UCSD-AML1 (cell line): ENCODE measurements around the gene PSMD4.
"Not testable (repeated sequence)": the region's sequence is repeated elsewhere in the genome, so short reads cannot be mapped to it uniquely, and the experiment has no call there.

Experiments used
- DNase-seq: peaks from one replicate; lab custom pipeline; 2025; ENCODE audit not compliant: unreplicated experiment; lab: John Stamatoyannopoulos, UW

The PSMD4 gene

DNA sequence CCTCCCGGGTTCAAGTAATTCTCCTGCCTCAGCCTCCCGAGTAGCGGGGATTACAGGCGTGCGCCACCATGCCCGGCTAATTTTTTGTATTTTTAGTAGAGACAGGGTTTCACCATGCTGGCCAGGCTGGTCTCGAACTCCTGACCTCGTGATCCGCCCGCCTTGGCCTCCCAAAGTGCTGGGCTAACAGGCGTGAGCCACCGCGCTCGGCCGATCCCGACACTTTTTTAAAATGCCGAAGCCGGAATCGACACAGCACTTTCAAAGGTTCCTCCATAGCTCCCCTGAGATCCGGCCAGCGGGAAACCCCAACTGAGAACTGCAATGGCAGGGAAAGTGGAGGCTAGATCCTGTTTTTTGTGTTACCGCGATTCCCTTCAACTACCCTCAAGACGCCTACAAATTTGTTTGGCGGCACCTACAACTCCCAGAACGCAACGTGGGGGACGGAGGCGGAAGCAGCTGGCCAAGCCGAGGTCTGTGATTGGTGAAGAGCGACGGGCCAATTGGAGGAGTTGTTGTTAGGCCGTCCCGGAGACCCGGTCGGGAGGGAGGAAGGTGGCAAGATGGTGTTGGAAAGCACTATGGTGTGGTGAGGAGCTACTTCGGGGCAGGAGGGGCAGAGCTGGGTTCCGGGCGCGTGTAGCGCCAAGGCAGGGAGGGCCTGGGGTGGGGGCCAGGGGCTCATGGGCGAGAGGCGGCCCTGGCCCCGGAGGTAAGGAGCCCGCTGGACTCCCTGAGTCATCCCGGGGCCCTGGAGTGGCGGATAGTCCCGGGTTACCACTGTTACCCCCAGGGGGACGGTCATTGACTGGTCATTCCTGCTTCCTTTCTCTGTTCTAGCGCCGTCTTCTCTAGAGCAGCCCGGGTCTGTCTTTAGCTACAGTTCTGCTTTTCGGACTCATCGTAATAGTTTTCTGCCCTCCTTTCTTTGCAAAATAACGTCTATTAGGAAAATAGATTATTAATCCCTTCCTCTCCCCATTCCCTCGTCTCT, at the start of gene PSMD4:
Gene PSMD4, plus strand, starts transcription at position 518 of the 997 bp plus-strand sequence. Its CDS starts 49 bp downstream, at position 567.
- peak; percentile 93 for DNase-seq

GRCh38 chr1:151205381-151205965, 49.1 kb upstream of the PSMD4 start:
- not testable (repeated sequence) for DNase-seq

DNA sequence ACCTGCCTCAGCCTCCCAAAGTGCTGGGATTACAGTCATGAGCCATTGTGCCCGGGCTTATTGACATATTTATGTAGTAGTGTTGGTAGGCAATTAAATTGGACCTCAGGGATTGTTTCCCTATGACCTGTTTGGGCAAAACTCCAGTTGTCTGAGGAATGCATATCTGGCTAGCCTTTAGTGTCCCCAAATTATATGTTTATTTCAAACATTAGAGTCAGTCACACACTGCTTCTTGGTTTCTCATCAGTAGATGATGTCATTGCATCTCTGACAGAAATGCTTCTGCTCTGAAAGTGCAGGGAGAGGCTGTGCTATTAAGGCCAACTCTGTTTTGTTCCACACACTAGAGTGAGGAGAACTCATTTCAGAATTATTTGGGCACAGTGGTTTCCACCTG, 43.7 kb upstream of the PSMD4 start:
- DNase-seq: no peak

DNA sequence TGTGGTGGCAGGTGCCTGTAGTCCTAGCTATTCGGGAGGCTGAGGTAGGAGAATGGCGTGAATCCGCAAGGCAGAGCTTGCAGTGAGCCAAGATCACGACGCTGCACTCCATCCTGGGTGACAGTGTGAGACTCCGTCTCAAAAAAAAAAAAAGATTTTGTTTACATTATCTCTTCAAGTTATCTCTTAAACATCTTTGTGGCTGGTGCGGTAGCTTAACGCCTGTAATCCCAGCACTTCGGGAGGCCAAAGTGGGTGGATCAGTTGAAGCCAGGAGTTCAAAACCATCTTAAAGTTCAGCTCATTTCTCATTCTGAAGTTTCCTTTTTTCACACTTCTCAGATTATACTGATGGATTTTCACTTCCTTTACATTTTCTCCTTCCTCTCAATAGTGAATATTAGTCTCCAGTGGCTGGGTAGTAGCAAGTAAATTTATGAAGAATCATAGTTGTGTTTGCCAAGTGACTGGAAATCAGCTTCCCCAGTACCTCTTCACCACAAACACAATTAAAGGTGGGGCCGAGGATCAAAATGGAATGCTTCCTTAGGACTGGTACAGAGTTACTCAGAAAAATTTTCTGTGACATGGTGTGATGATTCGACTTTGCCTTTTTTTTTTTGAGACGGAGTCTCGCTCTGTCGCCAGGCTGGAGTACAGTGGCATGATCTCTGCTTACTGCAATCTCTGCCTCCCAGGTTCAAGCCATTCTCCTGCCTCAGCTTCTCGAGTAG, 42.4 kb upstream of the PSMD4 start:
- no peak for DNase-seq

GRCh38 chr1:151213560-151213959, 41.0 kb upstream of the PSMD4 start:
- no peak for DNase-seq

DNA sequence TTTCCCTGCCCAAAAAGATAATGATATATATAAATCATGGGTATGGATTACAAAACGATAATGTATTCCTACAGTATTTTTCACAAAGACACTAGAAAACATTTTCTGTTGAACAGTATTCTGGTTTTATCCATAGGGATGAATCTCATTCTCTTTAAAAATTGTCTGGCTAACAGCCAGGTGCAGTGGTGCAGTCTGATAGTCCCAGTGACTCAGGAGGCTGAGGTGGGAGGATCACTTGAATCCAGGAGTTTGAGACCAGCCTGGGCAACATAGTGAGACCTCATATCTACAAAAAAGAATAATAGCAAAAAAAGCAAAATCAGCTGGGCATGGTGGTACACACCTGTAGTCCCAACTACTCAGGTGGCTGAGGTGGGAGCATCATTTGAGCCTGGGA, 32.9 kb upstream of the PSMD4 start:
- DNase-seq: no peak

GRCh38 chr1:151222130-151222529, 32.4 kb upstream of the PSMD4 start:
- DNase-seq: no peak

GRCh38 chr1:151235235-151235634, 19.3 kb upstream of the PSMD4 start:
- DNase-seq: no peak

DNA sequence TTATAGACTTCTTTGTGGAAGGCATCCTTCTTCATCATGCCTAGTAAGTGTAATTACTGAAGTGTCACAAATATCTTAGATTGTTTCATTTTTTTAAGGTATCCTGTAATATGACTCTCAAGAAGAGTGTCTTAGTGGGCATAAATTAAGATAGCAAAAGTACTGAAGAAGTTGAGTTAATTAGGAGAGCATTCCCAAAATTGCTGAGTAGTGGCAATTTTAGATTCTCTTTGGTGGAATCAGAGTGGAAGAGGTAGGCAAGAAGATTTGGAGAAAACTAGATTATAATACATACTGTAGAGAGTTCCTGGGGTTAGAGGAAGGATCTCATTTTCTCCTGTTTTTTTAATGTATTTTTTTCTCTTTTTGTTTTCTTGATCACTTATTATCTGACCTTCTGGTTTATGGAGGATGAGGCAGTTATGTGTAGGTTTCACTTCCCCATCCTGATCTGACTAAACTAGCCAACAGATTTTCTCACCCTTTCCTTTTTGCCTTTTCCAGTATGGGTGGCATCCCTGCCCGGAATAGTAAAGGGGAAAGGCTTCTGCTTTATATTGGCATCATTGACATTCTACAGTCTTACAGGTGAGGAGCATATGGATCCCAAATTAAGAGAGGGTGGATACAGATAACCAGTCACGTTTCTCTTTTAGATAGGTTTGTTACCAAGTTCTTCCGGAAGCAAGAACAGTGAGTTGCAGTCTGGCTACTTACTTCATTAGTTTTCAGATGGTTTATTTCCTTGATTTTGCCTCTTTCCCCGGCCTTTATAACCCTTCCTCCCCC, 16.7 kb upstream of the PSMD4 start:
- no peak for DNase-seq

GRCh38 chr1:151238467-151238739, 16.1 kb upstream of the PSMD4 start:
- DNase-seq: no peak

- no peak for DNase-seq
These were observed 12.1 kb upstream of the PSMD4 start for GRCh38 chr1:151242442-151242841.

- no peak for DNase-seq
These were observed 10.8 kb upstream of the PSMD4 start for GRCh38 chr1:151243683-151244216.

- no peak for DNase-seq
These were observed 7.7 kb upstream of the PSMD4 start for GRCh38 chr1:151246786-151247185.

GRCh38 chr1:151251656-151252470, 2.7 kb upstream of the PSMD4 start:
- DNase-seq: peak; percentile 22

- no peak for DNase-seq
These were observed 847 bp downstream of the PSMD4 start for GRCh38 chr1:151255381-151255780.

- DNase-seq: no peak
These were observed 4.8 kb downstream of the PSMD4 start for GRCh38 chr1:151259351-151259750.

DNA sequence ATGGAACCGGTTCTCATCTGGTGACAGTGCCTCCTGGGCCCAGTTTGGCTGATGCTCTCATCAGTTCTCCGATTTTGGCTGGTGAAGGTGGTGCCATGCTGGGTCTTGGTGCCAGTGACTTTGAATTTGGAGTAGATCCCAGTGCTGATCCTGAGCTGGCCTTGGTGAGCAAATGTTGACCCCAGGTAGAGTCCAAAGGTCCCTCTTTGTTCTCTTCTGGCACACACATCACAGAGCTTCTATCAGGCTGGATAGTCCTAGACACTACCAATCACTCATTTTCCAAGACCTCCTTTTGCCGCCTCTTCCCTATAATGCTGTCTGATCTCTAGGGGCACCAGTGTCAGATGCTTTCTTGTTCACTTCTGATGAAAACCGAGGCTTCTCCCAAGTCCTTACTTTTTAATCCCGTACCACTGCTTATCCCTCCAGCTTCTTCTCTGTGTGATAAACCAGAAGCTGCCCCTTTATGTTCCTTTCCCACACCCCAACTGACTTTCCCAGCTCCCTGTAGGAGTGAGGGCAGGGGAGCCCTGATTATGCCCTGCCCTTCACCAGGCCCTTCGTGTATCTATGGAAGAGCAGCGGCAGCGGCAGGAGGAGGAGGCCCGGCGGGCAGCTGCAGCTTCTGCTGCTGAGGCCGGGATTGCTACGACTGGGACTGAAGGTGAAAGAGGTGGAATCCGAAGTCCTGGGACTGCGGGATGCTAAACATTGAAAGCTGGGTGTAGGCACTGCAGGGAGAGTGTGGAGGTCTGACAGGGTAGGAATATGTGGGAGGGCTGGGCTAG, 11.1 kb downstream of the PSMD4 start:
- no peak for DNase-seq

DNA sequence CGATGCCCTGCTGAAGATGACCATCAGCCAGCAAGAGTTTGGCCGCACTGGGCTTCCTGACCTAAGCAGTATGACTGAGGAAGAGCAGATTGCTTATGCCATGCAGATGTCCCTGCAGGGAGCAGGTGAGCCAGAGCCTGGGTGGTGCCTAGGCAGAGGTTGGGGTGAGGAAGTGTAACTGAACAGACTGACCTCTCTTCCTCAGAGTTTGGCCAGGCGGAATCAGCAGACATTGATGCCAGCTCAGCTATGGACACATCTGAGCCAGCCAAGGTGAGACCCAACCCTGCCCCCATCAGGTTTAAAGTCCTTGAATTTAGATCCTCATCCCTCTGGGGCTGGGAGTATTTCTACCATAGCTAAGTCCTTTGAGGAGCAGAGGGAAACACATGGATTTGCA, 11.8 kb downstream of the PSMD4 start:
- no peak for DNase-seq

GRCh38 chr1:151266821-151267220, 12.3 kb downstream of the PSMD4 start:
- DNase-seq: no peak
